Stimulated activated CD8-positive, alpha-beta memory T cell treated with anti-CD3 and anti-CD28 coated beads, Interleukin-15, amount 100 ng/mL, for 24 hours (primary cell): ENCODE data around the gene TTC6.

Source experiments
- DNase-seq: peaks from one replicate; pipeline ENCODE4 v3.0.0-alpha.2; 2020; ENCODE audit warnings: low read depth

The TTC6 gene

GRCh38 chr14:37597914-37598746, 2.7 kb downstream of the TTC6 start:
- DNase-seq: no peak

GRCh38 chr14:37598747-37599506, 3.5 kb downstream of the TTC6 start:
- no peak for DNase-seq

- DNase-seq: no peak
Observed at GRCh38 chr14:37599507-37600368, 4.3 kb downstream of the TTC6 start.

- DNase-seq: no peak
Observed at GRCh38 chr14:37600880-37601741, 5.7 kb downstream of the TTC6 start.

GRCh38 chr14:37601865-37602264, 6.4 kb downstream of the TTC6 start:
- no peak for DNase-seq

- no peak for DNase-seq
Observed at GRCh38 chr14:37602605-37603453, 7.4 kb downstream of the TTC6 start.

- no peak for DNase-seq
Observed at GRCh38 chr14:37603688-37604251, 8.3 kb downstream of the TTC6 start.

GRCh38 chr14:37606678-37607077, 11.2 kb downstream of the TTC6 start:
- no peak for DNase-seq

GRCh38 chr14:37608649-37609048, 13.2 kb downstream of the TTC6 start:
- DNase-seq: no peak

- DNase-seq: no peak
Observed at GRCh38 chr14:37610945-37611523, 15.6 kb downstream of the TTC6 start.

- DNase-seq: no peak
Observed at GRCh38 chr14:37615582-37616289, 20.3 kb downstream of the TTC6 start.

- DNase-seq: no peak
Observed at GRCh38 chr14:37616853-37617252, 21.4 kb downstream of the TTC6 start.

- no peak for DNase-seq
Observed at GRCh38 chr14:37617864-37618365, 22.5 kb downstream of the TTC6 start.

- DNase-seq: no peak
Observed at GRCh38 chr14:37618498-37619028, 23.1 kb downstream of the TTC6 start.

GRCh38 chr14:37620856-37621255, 25.4 kb downstream of the TTC6 start:
- no peak for DNase-seq

GRCh38 chr14:37622231-37622923, 26.9 kb downstream of the TTC6 start:
- no peak for DNase-seq

- no peak for DNase-seq
Observed at GRCh38 chr14:37623426-37623951, 28.1 kb downstream of the TTC6 start.

- DNase-seq: no peak
Observed at GRCh38 chr14:37623971-37624370, 28.5 kb downstream of the TTC6 start.
